Measurements from ENCODE around the gene REL.

REL gene

DNA sequence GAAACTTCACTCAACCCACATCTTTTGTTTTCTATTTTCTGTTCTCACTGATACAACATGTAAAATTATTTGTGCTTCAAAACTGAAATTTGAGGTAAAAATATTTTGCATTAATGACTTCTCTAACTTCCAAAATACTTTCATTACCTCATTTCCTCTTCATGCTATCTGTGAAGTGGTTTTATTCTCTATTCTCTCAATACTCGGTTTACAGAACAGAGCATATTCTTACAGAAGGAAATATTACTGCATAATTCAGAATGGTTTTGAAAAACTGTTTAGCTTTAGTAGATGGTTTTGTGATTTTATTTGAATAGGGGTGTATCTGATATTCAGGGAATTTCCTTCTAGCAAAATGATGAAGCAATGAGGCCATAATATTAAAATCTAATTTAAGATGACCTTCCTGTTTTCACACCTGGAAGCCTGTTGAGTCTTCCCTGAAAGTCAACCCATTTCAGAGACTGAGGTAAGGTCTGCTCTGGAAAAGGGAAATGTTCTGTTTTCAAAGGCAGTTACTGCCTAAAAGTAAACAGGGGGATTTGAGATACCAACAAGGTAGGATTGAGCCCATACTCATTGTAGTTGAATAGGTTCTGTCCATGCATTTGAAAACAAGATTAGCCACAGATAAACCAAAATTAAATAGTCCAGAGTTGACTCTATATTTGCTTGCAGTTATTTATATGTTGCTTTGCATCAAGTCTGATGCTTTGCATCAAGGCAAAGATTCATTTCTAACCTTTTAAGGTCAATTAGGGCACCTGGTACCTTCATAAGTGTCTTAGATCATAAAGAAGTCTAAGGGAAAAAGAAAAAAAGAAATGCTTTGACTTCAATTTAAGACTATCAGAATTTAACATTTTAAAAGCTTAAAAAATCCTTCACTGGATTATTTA, 85.4 kb downstream of the REL start:
- no peak for DNase-seq

DNA sequence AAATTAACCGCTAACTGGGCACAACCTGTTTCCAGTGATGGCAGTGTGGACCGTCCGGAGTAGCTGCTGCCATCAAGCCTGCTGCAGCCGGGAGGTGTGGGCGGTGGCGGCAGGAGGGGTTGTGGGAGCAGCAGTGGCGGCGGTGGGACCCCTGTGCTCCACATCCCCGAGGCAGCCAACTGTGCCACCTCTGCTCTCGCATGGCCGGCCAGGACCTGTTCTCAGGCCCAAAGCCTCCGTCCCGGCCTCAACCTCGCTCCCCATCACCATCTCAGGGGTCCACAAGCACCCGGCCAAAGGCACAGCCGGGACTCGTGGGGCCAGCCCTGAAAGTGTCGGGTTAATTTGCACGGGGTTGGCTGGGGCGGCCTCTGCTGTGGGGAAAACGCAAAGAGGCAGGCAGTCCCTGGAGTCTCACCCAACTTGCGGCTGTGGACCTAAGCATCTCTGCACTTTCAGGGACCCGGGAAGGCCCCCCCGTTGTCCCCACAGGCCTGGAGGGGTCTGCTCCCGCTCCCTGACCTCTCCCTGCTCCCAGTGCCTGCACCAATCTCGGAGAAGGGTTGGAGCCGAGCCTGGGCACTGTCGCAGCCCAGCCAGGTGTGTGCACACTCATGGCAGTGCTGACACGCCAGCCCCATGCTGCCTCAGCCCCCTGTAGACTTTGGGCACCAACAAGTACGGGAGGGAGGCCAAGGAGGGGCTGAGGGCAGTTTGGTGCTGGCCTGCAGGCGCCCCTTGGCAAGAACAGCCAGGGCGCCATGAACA, 91.7 kb downstream of the REL start:
- DNase-seq, result no peak

DNA sequence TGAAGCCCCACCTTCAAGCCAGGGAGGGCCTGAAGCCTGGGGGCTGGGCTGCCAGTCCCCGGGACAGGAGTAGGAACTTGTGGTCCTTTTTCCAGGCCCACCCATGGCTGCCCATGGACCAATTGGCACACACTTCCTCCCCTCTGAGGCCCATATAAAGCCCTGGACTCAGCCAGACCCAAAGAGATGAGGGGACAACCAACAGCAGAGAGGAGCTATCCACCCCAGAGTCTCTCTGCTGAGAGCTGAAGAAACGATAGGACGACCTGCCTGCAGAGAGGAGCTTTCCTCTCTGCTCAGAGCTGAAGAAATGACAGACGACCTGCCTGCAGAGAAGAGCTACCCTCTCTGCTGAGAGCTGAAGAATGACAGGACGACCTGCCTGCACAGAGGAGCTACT, 92.3 kb downstream of the REL start:
- no peak for DNase-seq

DNA sequence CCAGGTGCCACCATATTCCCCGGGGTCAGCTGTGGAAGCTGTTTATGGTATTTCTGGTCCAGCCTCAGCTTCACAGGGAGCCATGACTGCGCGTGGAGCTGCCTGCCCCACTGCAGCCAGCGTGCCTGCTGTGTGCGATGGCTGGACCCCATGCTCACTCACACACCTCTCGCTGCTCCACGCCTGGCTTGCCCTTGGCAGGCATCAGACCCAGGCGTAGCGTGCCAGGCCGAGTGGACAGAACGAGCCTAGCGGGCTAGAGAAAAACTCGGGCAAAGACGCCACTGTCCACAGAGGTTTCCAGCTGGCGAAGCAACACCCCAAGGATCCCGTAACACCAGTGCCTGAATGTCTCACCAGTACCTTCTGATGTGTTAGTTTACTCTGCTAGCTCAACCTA, 93.3 kb downstream of the REL start:
- no peak for DNase-seq
